K562 (cell line): ENCODE results near the gene CYBB.

Experiments
- CTCF ChIP-seq, 3 experiments: IDR thresholded peaks in 2 of 3; conservative IDR thresholded peaks in 1 of 3; 2 replicates each; pipeline ENCODE4 v1.5.1; 2011 to 2012; ENCODE audit warnings: low read length in 3 of 3, mild to moderate bottlenecking in 3 of 3, control low read depth in 2 of 3, improper control_type of control experiment in 1 of 3, inconsistent platforms in 1 of 3, low read depth in 1 of 3, mixed read lengths in 1 of 3, moderate library complexity in 1 of 3; ENCODE audit not compliant: insufficient read depth in 2 of 3
- HNRNPUL1 ChIP-seq: fragments of 200-400 bp; formaldehyde crosslinking; IDR thresholded peaks from 2 replicates; pipeline ENCODE4 v1.6.1; 2017; ENCODE audit warnings: low read length
- KDM1A ChIP-seq, 2 experiments: fragments of 450-650 bp; IDR thresholded peaks; 2 replicates each; pipeline ENCODE4 v1.6.1; 2016; ENCODE audit warnings: mild to moderate bottlenecking in 2 of 2
- MCM2 ChIP-seq: fragments of 450-650 bp; IDR thresholded peaks from 2 replicates; pipeline ENCODE4 v1.6.1; 2017; ENCODE audit warnings: low read depth, mild to moderate bottlenecking
- MYC ChIP-seq, 2 experiments: fragments of 250-450 bp in 1 of 2; sonication (Bioruptor Pico) in 1 of 2; IDR thresholded peaks; 2 replicates each; pipeline versions ENCODE4 v1.5.1 to v1.6.1; 2012 to 2021; ENCODE audit warnings: low read depth in 2 of 2, borderline replicate concordance in 1 of 2, improper control_type of control experiment in 1 of 2, low read length in 1 of 2, mild to moderate bottlenecking in 1 of 2, moderate library complexity in 1 of 2
- NCOA2 ChIP-seq, 2 experiments: fragments of 450-650 bp; IDR thresholded peaks; 2 replicates each; pipeline ENCODE4 v1.6.1; 2018; ENCODE audit warnings: mild to moderate bottlenecking in 2 of 2, moderate library complexity in 1 of 2; ENCODE audit not compliant: partially characterized antibody in 2 of 2
- PCBP2 ChIP-seq: fragments of 200-400 bp; formaldehyde crosslinking; IDR thresholded peaks from 2 replicates; pipeline ENCODE4 v1.6.1; 2018; ENCODE audit warnings: low read length, low read depth, mild to moderate bottlenecking, moderate library complexity; ENCODE audit not compliant: poor library complexity, severe bottlenecking
- THRAP3 ChIP-seq: fragments of 450-650 bp; IDR thresholded peaks from 2 replicates; pipeline ENCODE4 v1.6.1; 2016; ENCODE audit warnings: mild to moderate bottlenecking, inconsistent platforms, borderline replicate concordance

- TF ChIP-seq MCM2 (no peak), CTCF (IDR thresholded peaks at IDR 0.05 in 2 of 3, conservative IDR thresholded peaks at IDR 0.05 in 1 of 3; ENCODE audit: insufficient read depth in 2 of 3, low read depth in 1 of 3, low read length in 3 of 3) (no peak), NCOA2 (IDR thresholded peaks at IDR 0.05; ENCODE audit: partially characterized antibody in 2 of 2) (no peak), PCBP2 (no peak), HNRNPUL1 (no peak), THRAP3 (no peak), MYC (IDR thresholded peaks at IDR 0.05; ENCODE audit: low read depth, low read length) (no peak), MYC (CRISPR knock-in tag; IDR thresholded peaks at IDR 0.05; ENCODE audit: borderline replicate concordance, low read depth) (no peak), KDM1A (IDR thresholded peaks at IDR 0.05) (no peak)
Observed at GRCh38 chrX:37817579-37817978, 37.7 kb downstream of the CYBB start.
